Left kidney (tissue), 2 donors: ENCODE data around the gene PAX3. TPM values are rescaled to one million over a fixed set of nuclear protein-coding genes. Genes with fewer than 3 reads are reported as not detected.

Source experiments
- DNase-seq: peaks from one replicate; pipeline ENCODE4 v3.0.0-alpha.2; 2013
- polyA plus RNA-seq: library from polyadenylated mRNA; unstranded; fragments of 120-200 nt; gene quantifications from one replicate; pipeline ENCODE4 v1.2.1, GENCODE V29; 2013; ENCODE audit not compliant: insufficient read length

PAX3 gene
- polyA plus RNA-seq, 1 donor = 0.12 TPM

- DNase-seq = no peak
These were observed 28.4 kb downstream of the PAX3 start for GRCh38 chr2:222270396-222270795.

GRCh38 chr2:222269132-222269531 is 29.7 kb downstream of the PAX3 start:
- DNase-seq = no peak

GRCh38 chr2:222268311-222268990 is 30.3 kb downstream of the PAX3 start:
- DNase-seq = no peak

- DNase-seq = no peak
These were observed 33.9 kb downstream of the PAX3 start for GRCh38 chr2:222264791-222265320.

- DNase-seq = no peak
These were observed 37.3 kb downstream of the PAX3 start for GRCh38 chr2:222261504-222261903.

- no peak for DNase-seq
These were observed 41.2 kb downstream of the PAX3 start for GRCh38 chr2:222257645-222258044.

- no peak for DNase-seq
These were observed 42.5 kb downstream of the PAX3 start for GRCh38 chr2:222256250-222256649.

- DNase-seq = no peak
These were observed 43.7 kb downstream of the PAX3 start for GRCh38 chr2:222255090-222255489.

GRCh38 chr2:222250313-222250712 is 48.5 kb downstream of the PAX3 start:
- no peak for DNase-seq

GRCh38 chr2:222249444-222249843 is 49.4 kb downstream of the PAX3 start:
- no peak for DNase-seq

- DNase-seq = no peak
These were observed 50.0 kb downstream of the PAX3 start for GRCh38 chr2:222248818-222249217.

- no peak for DNase-seq
These were observed 50.5 kb downstream of the PAX3 start for GRCh38 chr2:222248256-222248655.

GRCh38 chr2:222242532-222242931 is 56.3 kb downstream of the PAX3 start:
- DNase-seq = no peak

GRCh38 chr2:222241128-222241870 is 57.5 kb downstream of the PAX3 start:
- DNase-seq = no peak

GRCh38 chr2:222240676-222241049 is 58.1 kb downstream of the PAX3 start:
- DNase-seq = no peak

- no peak for DNase-seq
These were observed 58.7 kb downstream of the PAX3 start for GRCh38 chr2:222239945-222240675.

GRCh38 chr2:222239091-222239490 is 59.7 kb downstream of the PAX3 start:
- no peak for DNase-seq

- no peak for DNase-seq
These were observed 60.7 kb downstream of the PAX3 start for GRCh38 chr2:222238072-222238471.

GRCh38 chr2:222232839-222233238 is 66.0 kb downstream of the PAX3 start:
- DNase-seq = no peak

GRCh38 chr2:222232372-222232771 is 66.4 kb downstream of the PAX3 start:
- DNase-seq = no peak

- DNase-seq = no peak
These were observed 70.7 kb downstream of the PAX3 start for GRCh38 chr2:222228054-222228453.

GRCh38 chr2:222218786-222219185 is 80.0 kb downstream of the PAX3 start:
- no peak for DNase-seq

- no peak for DNase-seq
These were observed 81.1 kb downstream of the PAX3 start for GRCh38 chr2:222217712-222218111.
